H7 (cell line): Measurements from ENCODE around the gene FBXO42. TPM values are rescaled to one million over a fixed set of nuclear protein-coding genes. Genes with fewer than 3 reads are reported as not detected.

Source experiments
- DNase-seq: peaks from one replicate; pipeline ENCODE4 v3.0.0; 2012
- H3K27me3 ChIP-seq: 2 replicates; pipeline ENCODE4 v1.6.0; 2011; ENCODE audit warnings: mild to moderate bottlenecking, low read length; ENCODE audit not compliant: control insufficient read depth, insufficient read depth
- H3K36me3 ChIP-seq: replicated peaks from 2 replicates; pipeline ENCODE4 v1.5.1; 2011; ENCODE audit warnings: low read length; ENCODE audit not compliant: control insufficient read depth, insufficient read depth
- H3K4me3 ChIP-seq: 2 replicates; pipeline ENCODE4 v1.5.1; 2011; ENCODE audit warnings: low read depth, mild to moderate bottlenecking, control low read depth, low read length, moderate library complexity; ENCODE audit not compliant: insufficient read depth
- total RNA-seq: library from RNA; depleted of rRNA; stranded (reverse); fragments of >200 nt; shearing (Covaris generic); gene quantifications from 2 replicates; pipeline ENCODE4 v1.2.3, GENCODE V29; 2014

Gene FBXO42
- total RNA-seq, 1 experiment from 2014 or later: 40.4 TPM

- DNase-seq: no peak
- no peaks in the 10 kb centered on the region for H3K27me3 ChIP-seq
- no peak overlapping the region for H3K4me3 ChIP-seq
- H3K36me3 ChIP-seq: peaks cover under 1% of the 10 kb centered on the region; the same call in 1 of the 2 replicates
These were observed 33.7 kb downstream of the FBXO42 start for GRCh38 chr1:16318555-16318954.

DNA sequence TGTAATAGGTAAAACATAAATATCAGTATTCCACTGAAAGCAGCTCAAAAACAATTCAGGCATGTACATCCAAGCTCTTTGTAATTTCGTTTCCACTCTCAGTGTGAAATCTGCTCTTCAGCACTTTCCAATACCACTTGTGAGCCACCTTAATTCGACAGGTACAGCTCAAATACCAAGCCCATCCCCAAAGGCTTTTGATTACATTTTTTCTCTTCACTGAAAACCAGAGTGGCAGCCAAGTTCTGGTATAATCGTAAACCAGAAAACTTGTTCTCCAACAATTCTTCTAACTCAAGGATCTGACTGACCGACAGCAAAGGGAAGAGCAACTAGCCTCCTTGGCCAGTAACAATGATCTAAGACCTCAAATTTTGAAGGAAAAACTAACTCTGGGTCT is 36.8 kb downstream of the FBXO42 start:
- H3K36me3 ChIP-seq: peaks cover 3% of the 10 kb centered on the region
- no peak overlapping the region for H3K4me3 ChIP-seq
- DNase-seq: no peak
- no peaks in the 10 kb centered on the region for H3K27me3 ChIP-seq

DNA sequence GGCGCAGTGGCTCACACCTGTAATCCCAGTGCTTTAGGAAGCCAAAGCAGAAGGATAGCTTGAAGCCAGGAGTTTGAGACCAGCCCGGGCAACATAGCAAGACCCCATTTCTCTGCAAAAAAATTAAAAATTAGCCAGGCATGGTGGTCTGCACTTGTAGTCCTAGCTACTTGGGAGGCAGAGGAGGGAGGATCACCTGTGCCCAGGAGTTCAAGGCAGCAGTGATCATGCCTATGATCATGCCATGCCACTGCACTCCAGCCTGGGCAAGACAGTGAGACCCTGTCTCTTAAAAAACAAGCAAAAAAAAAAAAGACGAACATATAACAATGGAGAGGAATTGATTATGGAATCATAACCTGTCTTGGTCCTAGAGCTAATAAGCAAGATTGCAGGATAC is 45.1 kb downstream of the FBXO42 start:
- Histone ChIP-seq H3K36me3 (peaks cover 9% of the 10 kb centered on the region), H3K27me3 (no peaks in the 10 kb centered on the region), H3K4me3 (no peak overlapping the region)
- no peak for DNase-seq

GRCh38 chr1:16302709-16303627 is 49.3 kb downstream of the FBXO42 start:
- Histone ChIP-seq H3K36me3 (peaks cover 7% of the 10 kb centered on the region), H3K4me3 (no peak overlapping the region), H3K27me3 (no peaks in the 10 kb centered on the region)
- DNase-seq: no peak

DNA sequence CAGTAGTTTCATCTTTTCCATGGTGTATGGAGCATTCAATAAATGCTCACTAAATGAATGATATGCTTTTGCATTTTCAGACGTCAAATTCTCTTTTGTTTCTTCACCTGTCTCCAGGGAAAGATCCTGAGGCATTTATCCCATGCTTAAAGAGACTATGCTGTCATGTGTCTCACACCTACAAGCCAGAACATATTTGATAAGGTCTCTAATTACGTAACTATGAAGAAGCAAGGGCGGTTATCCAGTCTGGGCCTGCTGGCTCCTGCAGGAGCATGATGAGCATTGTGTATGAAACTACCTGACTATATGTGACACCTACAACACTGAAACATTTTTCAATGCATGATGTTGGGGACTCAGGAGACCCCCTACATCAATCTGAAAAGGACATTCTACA is 51.8 kb downstream of the FBXO42 start:
- no peak for DNase-seq
- Histone ChIP-seq H3K27me3 (no peaks in the 10 kb centered on the region), H3K36me3 (peaks cover 4% of the 10 kb centered on the region), H3K4me3 (no peak overlapping the region)

DNA sequence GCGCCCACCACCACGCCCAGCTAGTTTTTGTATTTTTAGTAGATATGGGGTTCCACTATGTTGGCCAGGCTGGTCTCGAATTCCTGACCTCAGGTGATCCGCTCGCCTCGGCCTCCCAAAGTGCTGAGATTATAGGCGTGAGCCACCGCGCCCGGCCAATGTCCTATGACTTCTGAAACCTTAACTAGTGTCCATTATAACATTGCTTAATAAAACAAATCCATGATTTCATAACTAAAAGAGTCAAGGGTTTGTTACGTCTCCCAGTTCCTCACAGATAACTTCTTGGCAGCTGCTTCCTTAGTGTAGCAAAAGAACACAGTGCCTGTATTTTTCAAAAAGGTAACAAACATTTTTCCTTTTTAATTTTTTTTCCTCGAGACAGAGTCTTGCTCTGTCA is 53.6 kb downstream of the FBXO42 start:
- DNase-seq: no peak
- H3K4me3 ChIP-seq: no peak overlapping the region
- H3K27me3 ChIP-seq: no peaks in the 10 kb centered on the region
- H3K36me3 ChIP-seq: peaks cover 4% of the 10 kb centered on the region

- Histone ChIP-seq H3K4me3 (no peak overlapping the region), H3K27me3 (no peaks in the 10 kb centered on the region), H3K36me3 (peaks cover 2% of the 10 kb centered on the region)
- DNase-seq: no peak
These were observed 55.6 kb downstream of the FBXO42 start for GRCh38 chr1:16296643-16297042.

- peaks cover 2% of the 10 kb centered on the region for H3K36me3 ChIP-seq
- H3K4me3 ChIP-seq: no peak overlapping the region
- H3K27me3 ChIP-seq: no peaks in the 10 kb centered on the region
- DNase-seq: no peak
These were observed 57.8 kb downstream of the FBXO42 start for GRCh38 chr1:16294219-16295212.

- DNase-seq: no peak
- peaks cover 2% of the 10 kb centered on the region for H3K36me3 ChIP-seq
These were observed 58.7 kb downstream of the FBXO42 start for GRCh38 chr1:16293538-16293937.

DNA sequence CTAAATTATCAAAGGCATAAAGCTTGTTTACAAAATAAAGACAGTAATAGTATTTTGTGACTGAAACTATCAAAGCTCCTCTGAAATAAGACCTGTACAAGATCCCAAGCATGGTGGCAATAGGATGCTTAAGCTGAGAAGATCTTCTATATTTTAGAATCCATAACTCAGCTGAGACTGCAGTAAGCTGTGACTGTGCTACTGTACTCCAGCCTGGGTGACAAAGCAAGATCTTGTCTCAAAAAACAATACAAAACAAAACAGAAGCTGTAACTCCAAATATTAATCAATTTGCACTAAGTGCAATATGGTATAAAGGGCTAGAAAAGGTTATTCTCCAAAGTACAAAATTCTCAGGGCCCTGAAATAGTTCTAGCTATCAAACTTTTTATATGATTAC is 59.5 kb downstream of the FBXO42 start:
- peaks cover 2% of the 10 kb centered on the region for H3K36me3 ChIP-seq
- DNase-seq: no peak

More at GRCh38 chr1:16293538-16293937, 58.7 kb downstream of the FBXO42 start:
- Histone ChIP-seq H3K27me3 (no peaks in the 10 kb centered on the region), H3K4me3 (no peak overlapping the region)

GRCh38 chr1:16289959-16290358 is 62.3 kb downstream of the FBXO42 start:
- Histone ChIP-seq H3K4me3 (no peak overlapping the region), H3K27me3 (no peaks in the 10 kb centered on the region), H3K36me3 (peaks cover 2% of the 10 kb centered on the region)
- no peak for DNase-seq

More for the DNA sequence above, 59.5 kb downstream of the FBXO42 start:
- no peak overlapping the region for H3K4me3 ChIP-seq
- H3K27me3 ChIP-seq: no peaks in the 10 kb centered on the region

GRCh38 chr1:16286122-16286521 is 66.2 kb downstream of the FBXO42 start:
- Histone ChIP-seq H3K27me3 (no peaks in the 10 kb centered on the region), H3K36me3 (no peaks in the 10 kb centered on the region; the same call in 1 of the 2 replicates), H3K4me3 (no peak overlapping the region)
- no peak for DNase-seq

GRCh38 chr1:16281765-16282164 is 70.5 kb downstream of the FBXO42 start:
- no peaks in the 10 kb centered on the region for H3K27me3 ChIP-seq
- DNase-seq: no peak
- H3K4me3 ChIP-seq: no peak overlapping the region
- no peaks in the 10 kb centered on the region; the same call in 1 of the 2 replicates for H3K36me3 ChIP-seq

GRCh38 chr1:16279186-16279585 is 73.1 kb downstream of the FBXO42 start:
- Histone ChIP-seq H3K27me3 (no peaks in the 10 kb centered on the region), H3K4me3 (no peak overlapping the region), H3K36me3 (no peaks in the 10 kb centered on the region)
- no peak for DNase-seq
